IPS-NIHi7 (cell line): ENCODE data around the gene IGFBP4.

Experiments used
- DNase-seq: peaks from one replicate; pipeline ENCODE4 v3.0.0; 2012; ENCODE audit warnings: mixed read lengths; ENCODE audit errors: extremely low spot score

The IGFBP4 gene

GRCh38 chr17:40490289-40490853 lies 47.1 kb downstream of the IGFBP4 start:
- peak; percentile 77 for DNase-seq

- no peak for DNase-seq
Observed at GRCh38 chr17:40490982-40491381, 47.7 kb downstream of the IGFBP4 start.

DNA sequence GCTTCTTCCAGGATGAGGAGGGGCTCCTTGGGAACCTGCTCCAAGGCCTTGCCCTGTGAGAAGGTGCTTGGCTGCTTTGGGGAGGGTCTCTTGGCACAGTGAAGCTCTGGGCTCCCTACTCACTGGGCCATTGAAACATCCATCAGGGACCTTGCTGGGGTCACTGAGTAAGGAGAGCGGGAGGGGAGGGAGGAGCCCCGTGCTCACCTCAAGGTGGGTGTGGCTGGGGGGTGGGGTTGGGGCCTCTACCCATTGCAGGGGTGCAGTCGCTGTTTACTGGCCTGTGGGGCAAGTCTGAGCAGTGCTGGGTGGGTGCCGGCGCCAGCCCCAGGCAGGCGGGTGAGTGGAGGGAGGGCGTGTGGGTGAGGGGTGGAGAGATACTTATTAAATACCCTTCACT lies 48.2 kb downstream of the IGFBP4 start:
- DNase-seq: no peak

GRCh38 chr17:40493697-40494096 lies 50.4 kb downstream of the IGFBP4 start:
- no peak for DNase-seq

- DNase-seq: no peak
Observed at GRCh38 chr17:40495140-40495539, 51.9 kb downstream of the IGFBP4 start.

DNA sequence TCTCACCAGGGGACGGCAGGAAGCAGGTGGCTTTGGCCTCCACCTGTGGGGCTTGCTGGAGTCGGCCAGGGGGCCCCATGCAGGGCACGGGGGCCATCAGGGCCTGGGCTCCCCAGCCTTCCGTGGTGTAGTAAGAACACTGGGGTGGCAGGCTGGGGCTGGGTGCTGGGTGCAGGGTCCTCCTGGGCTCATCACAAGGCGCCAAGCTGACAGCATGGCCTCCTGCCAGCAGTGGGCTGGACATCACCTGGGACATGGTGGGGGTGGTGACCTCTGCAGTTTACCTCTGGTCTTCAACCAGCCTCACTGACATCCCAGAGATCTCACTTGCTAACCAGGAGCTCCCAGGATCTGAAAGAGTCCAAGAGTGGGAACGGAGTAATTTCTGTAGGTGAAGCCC lies 52.9 kb downstream of the IGFBP4 start:
- no peak for DNase-seq

GRCh38 chr17:40496634-40497420 lies 53.6 kb downstream of the IGFBP4 start:
- no peak for DNase-seq

DNA sequence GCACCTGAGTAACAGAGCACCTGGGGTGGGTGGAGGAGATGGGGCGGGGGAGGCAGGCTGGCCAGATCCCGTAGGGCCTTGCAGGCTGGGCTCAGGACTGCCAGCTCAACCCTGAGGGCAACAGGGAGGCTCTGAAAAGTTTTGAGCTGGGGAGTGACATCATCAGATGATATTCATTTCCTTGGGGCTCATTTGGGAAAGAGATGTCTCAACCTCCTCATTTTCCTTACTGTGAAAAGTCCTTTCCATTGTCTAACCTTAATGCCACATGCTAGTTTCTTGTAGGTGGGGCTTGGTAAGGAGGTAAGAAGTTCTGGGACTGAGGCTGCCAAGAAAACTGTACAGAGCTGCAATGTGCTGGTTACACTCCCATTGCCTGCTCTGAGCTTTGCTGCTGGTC lies 54.4 kb downstream of the IGFBP4 start:
- no peak for DNase-seq

GRCh38 chr17:40498281-40499084 lies 55.2 kb downstream of the IGFBP4 start:
- no peak for DNase-seq

- peak; percentile 81 for DNase-seq
Observed at GRCh38 chr17:40499551-40500189, 56.4 kb downstream of the IGFBP4 start.

DNA sequence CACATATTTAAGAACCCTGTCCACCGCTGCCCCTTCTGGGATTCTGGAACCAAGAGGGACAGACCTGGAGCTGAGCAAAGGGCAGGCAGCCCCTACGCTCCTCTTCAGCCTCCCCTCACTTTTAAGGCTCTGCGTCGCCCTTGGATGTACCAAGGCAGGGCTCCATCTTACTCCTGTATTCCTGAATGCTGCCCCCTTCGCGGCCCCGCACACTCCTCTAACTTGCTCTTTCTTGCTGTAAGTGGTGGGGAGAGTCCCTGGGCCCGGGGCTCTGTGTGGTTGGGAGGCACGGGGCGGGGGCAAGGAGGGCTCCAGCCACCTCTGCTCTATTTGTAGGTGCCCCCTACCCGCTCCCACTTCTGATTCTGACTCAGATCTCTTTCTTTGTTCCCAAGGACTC lies 56.9 kb downstream of the IGFBP4 start:
- DNase-seq: no peak

DNA sequence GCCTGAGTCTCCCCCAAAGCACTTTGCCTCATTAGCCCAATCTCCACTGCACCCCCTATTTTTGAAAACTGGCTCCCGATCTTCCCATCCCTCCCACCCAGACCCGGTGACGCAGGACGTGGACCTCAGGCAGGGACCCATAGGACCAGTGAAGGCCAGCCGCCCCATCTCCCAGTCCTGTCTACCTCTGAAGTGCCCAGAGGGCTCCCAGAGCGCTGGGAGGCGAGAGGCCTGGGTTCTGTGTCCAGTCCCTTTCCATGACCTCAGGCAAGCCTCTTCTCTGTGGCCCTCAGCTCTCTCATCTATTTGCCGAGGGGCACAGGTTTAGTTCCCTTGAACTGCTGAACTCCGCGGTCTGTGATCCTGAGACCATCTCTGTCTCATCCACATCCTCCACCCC lies 57.5 kb downstream of the IGFBP4 start:
- no peak for DNase-seq

GRCh38 chr17:40501499-40501911 lies 58.3 kb downstream of the IGFBP4 start, which contains the start of gene TNS4:
Gene TNS4, minus strand, starts transcription at chr17:40501623. Its CDS starts 5,198 bp downstream, at chr17:40496425.
- no peak for DNase-seq

GRCh38 chr17:40502716-40503115 lies 59.5 kb downstream of the IGFBP4 start:
- no peak for DNase-seq

- DNase-seq: no peak
Observed at GRCh38 chr17:40503154-40503553, 59.9 kb downstream of the IGFBP4 start.

GRCh38 chr17:40506786-40507185 lies 63.5 kb downstream of the IGFBP4 start:
- no peak for DNase-seq
